Thoracic aorta (tissue), 2 donors: Measurements from ENCODE around the gene SSH2. TPM values are rescaled to one million over a fixed set of nuclear protein-coding genes. Genes with fewer than 3 reads are reported as not detected.
"Not testable (repeated sequence)": the region's sequence is repeated elsewhere in the genome, so short reads cannot be mapped to it uniquely, and the experiment has no call there.

Source experiments
- ATAC-seq: fragments of 150-250 bp; one replicate; pipeline ENCODE4 v1.8.0; 2017; ENCODE audit warnings: low read depth; ENCODE audit not compliant: insufficient number of reproducible peaks, low FRiP score
- DNase-seq: peaks from one replicate; pipeline ENCODE4 v3.0.0-alpha.2; 2020; ENCODE audit warnings: low spot score
- H3K27ac ChIP-seq, 2 donors: fragments of 200-600 bp; sonication (generic); 1 replicate in 1 of 2; 2 replicates in 1 of 2; pipeline ENCODE4 v1.5.1; 2016; ENCODE audit warnings: mild to moderate bottlenecking in 2 of 2, moderate library complexity in 2 of 2
- H3K27me3 ChIP-seq: fragments of 200-600 bp; sonication (generic); replicated peaks from 2 replicates; pipeline ENCODE4 v1.6.0; 2016; ENCODE audit warnings: mild to moderate bottlenecking; ENCODE audit not compliant: insufficient read depth
- H3K36me3 ChIP-seq: fragments of 200-600 bp; sonication (generic); one replicate; pipeline ENCODE4 v1.5.1; 2016
- H3K4me1 ChIP-seq, 2 donors: fragments of 200-600 bp; sonication (generic); 1 replicate in 1 of 2; 2 replicates in 1 of 2; pipeline versions ENCODE4 v1.5.1 to v1.6.0; 2016; ENCODE audit warnings: low read depth in 2 of 2, mild to moderate bottlenecking in 1 of 2; ENCODE audit not compliant: control insufficient read depth in 1 of 2
- H3K4me3 ChIP-seq: fragments of 200-600 bp; sonication (generic); 2 replicates; pipeline ENCODE4 v1.5.1; 2016; ENCODE audit warnings: mild to moderate bottlenecking
- H3K9me3 ChIP-seq: fragments of 200-600 bp; sonication (generic); 2 replicates; pipeline ENCODE4 v1.5.1; 2016
- CTCF ChIP-seq: fragments of 200-600 bp; sonication (generic); IDR thresholded peaks from one replicate; pipeline ENCODE4 v1.5.1; 2019; ENCODE audit warnings: antibody characterized with exemption
- total RNA-seq, 2 donors: library from RNA; depleted of rRNA; stranded (reverse); fragments of >200 nt; gene quantifications; one replicate each; pipeline versions ENCODE4 v1.1.0 to v1.2.3, GENCODE V29; 2016

Gene SSH2
- total RNA-seq, 2 donors from 2014 or later: 31.5 to 33.2 TPM

GRCh38 chr17:29661213-29661612 is 268.8 kb downstream of the SSH2 start:
- DNase-seq (no peak), ATAC-seq (no peak)
- Histone ChIP-seq H3K4me3 (no peak overlapping the region), H3K9me3 (no peaks in the 10 kb centered on the region), H3K4me1 (peaks cover 6 to 19% of the 10 kb centered on the region in 2 donors), H3K27me3 (no peaks in the 10 kb centered on the region), H3K36me3 (peaks cover 2% of the 10 kb centered on the region), H3K27ac (no peak overlapping the region)
- TF ChIP-seq CTCF: no peak

GRCh38 chr17:29659155-29659554 is 270.9 kb downstream of the SSH2 start:
- TF ChIP-seq CTCF: no peak
- Histone ChIP-seq H3K4me3 (no peak overlapping the region), H3K9me3 (no peaks in the 10 kb centered on the region), H3K36me3 (peaks cover 2% of the 10 kb centered on the region), H3K4me1 (peaks cover 6 to 19% of the 10 kb centered on the region in 2 donors), H3K27ac (no peak overlapping the region), H3K27me3 (no peaks in the 10 kb centered on the region)
- ATAC-seq (no peak), DNase-seq (no peak)

GRCh38 chr17:29655323-29655722 is 274.7 kb downstream of the SSH2 start:
- no peak for TF ChIP-seq CTCF
- H3K36me3 ChIP-seq: peaks cover 2% of the 10 kb centered on the region
- DNase-seq: no peak

GRCh38 chr17:29653995-29654714 is 275.9 kb downstream of the SSH2 start:
- Histone ChIP-seq H3K36me3 (no peaks in the 10 kb centered on the region), H3K27me3 (no peaks in the 10 kb centered on the region), H3K9me3 (no peaks in the 10 kb centered on the region), H3K4me1 (no peaks in the 10 kb centered on the region), H3K4me3 (no peak overlapping the region), H3K27ac (no peak overlapping the region)
- no peak for TF ChIP-seq CTCF
- ATAC-seq (no peak), DNase-seq (no peak)

More at GRCh38 chr17:29655323-29655722, 274.7 kb downstream of the SSH2 start:
- H3K4me3 ChIP-seq: no peak overlapping the region
- no peak overlapping the region for H3K27ac ChIP-seq
- H3K27me3 ChIP-seq: no peaks in the 10 kb centered on the region
- H3K4me1 ChIP-seq: no peaks in the 10 kb centered on the region
- no peak for ATAC-seq
- H3K9me3 ChIP-seq: no peaks in the 10 kb centered on the region

- Histone ChIP-seq H3K4me1 (no peaks in the 10 kb centered on the region), H3K36me3 (no peaks in the 10 kb centered on the region), H3K4me3 (no peak overlapping the region), H3K27ac (no peak overlapping the region), H3K27me3 (no peaks in the 10 kb centered on the region), H3K9me3 (no peaks in the 10 kb centered on the region)
- TF ChIP-seq CTCF: no peak
- no peak for ATAC-seq
- DNase-seq: no peak
Measured at GRCh38 chr17:29652976-29653375, 277.1 kb downstream of the SSH2 start.

- H3K4me1 ChIP-seq, H3K9me3 ChIP-seq, H3K27me3 ChIP-seq, H3K4me3 ChIP-seq, H3K27ac ChIP-seq, DNase-seq, H3K36me3 ChIP-seq, ATAC-seq: not testable (repeated sequence)
Measured at GRCh38 chr17:29651913-29652312, 278.1 kb downstream of the SSH2 start.
